SK-N-SH treated with all-trans-retinoic acid at 6 μM for 48 hours (cell line): Measurements from ENCODE around the gene KIF18B.
"Not testable (repeated sequence)": the region's sequence is repeated elsewhere in the genome, so short reads cannot be mapped to it uniquely, and the experiment has no call there.

Experiments used
- ATAC-seq: fragments of 200-7000 bp; cut with Tn5 transposase; 3 replicates; pipeline ENCODE4 v1.9.1; 2020; ENCODE audit warnings: mild to moderate bottlenecking, moderate library complexity
- CREB5 ChIP-seq: fragments of 250-450 bp; sonication (Bioruptor Pico); IDR thresholded peaks from 2 replicates; pipeline ENCODE4 v1.5.1; 2020; ENCODE audit warnings: low read depth, mild to moderate bottlenecking, moderate library complexity
- ESRRG ChIP-seq: fragments of 250-450 bp; sonication (Bioruptor Pico); IDR thresholded peaks from 2 replicates; pipeline ENCODE4 v1.6.1; 2021; ENCODE audit warnings: mild to moderate bottlenecking
- GLIS3 ChIP-seq: fragments of 250-450 bp; sonication (Bioruptor Pico); IDR thresholded peaks from 2 replicates; pipeline ENCODE4 v1.5.0; 2020; ENCODE audit warnings: mild to moderate bottlenecking, moderate library complexity
- ISL1 ChIP-seq: fragments of 250-450 bp; sonication (Bioruptor Pico); IDR thresholded peaks from 2 replicates; pipeline ENCODE4 v2.1.2; 2022; ENCODE audit warnings: mild to moderate bottlenecking, moderate library complexity
- PATZ1 ChIP-seq: fragments of 250-450 bp; sonication (Bioruptor Pico); IDR thresholded peaks from 2 replicates; pipeline ENCODE4 v1.8.0; 2020; ENCODE audit warnings: mild to moderate bottlenecking, moderate library complexity, borderline replicate concordance
- POU6F1 ChIP-seq: fragments of 250-450 bp; sonication (Bioruptor Pico); IDR thresholded peaks from 2 replicates; pipeline ENCODE4 v1.8.0; 2021; ENCODE audit warnings: low read depth, mild to moderate bottlenecking, moderate library complexity, borderline replicate concordance
- PPARA ChIP-seq: fragments of 250-450 bp; sonication (Bioruptor Pico); IDR thresholded peaks from 2 replicates; pipeline ENCODE4 v1.5.0; 2020; ENCODE audit warnings: mild to moderate bottlenecking, borderline replicate concordance
- RARB ChIP-seq: fragments of 250-450 bp; sonication (Bioruptor Pico); IDR thresholded peaks from 2 replicates; pipeline ENCODE4 v1.8.0; 2021; ENCODE audit warnings: mild to moderate bottlenecking, moderate library complexity
- TCF4 ChIP-seq: fragments of 250-450 bp; sonication (Bioruptor Pico); IDR thresholded peaks from 2 replicates; pipeline ENCODE4 v1.8.0; 2021; ENCODE audit warnings: mild to moderate bottlenecking, moderate library complexity, borderline replicate concordance
- TOX ChIP-seq: fragments of 250-450 bp; sonication (Bioruptor Pico); IDR thresholded peaks from 2 replicates; pipeline ENCODE4 v1.8.0; 2021; ENCODE audit warnings: mild to moderate bottlenecking, moderate library complexity, borderline replicate concordance
- TSHZ2 ChIP-seq: fragments of 250-450 bp; sonication (Bioruptor Pico); IDR thresholded peaks from 2 replicates; pipeline ENCODE4 v1.5.0; 2020; ENCODE audit warnings: mild to moderate bottlenecking, moderate library complexity
- ZFP3 ChIP-seq: fragments of 250-450 bp; sonication (Bioruptor Pico); IDR thresholded peaks from 2 replicates; pipeline ENCODE4 v1.5.0; 2020; ENCODE audit warnings: mild to moderate bottlenecking, moderate library complexity
- ZNF565 ChIP-seq: fragments of 450-650 bp; formaldehyde crosslinking; conservative IDR thresholded peaks from 2 replicates; pipeline ENCODE4 v1.5.0; 2020; ENCODE audit warnings: low read depth, mild to moderate bottlenecking, moderate library complexity
- ZNF70 ChIP-seq: fragments of 450-650 bp; formaldehyde crosslinking; IDR thresholded peaks from 2 replicates; pipeline ENCODE4 v1.5.0; 2020; ENCODE audit warnings: mild to moderate bottlenecking, moderate library complexity
- ZNF8 ChIP-seq: fragments of 450-650 bp; formaldehyde crosslinking; IDR thresholded peaks from 2 replicates; pipeline ENCODE4 v1.5.0; 2020; ENCODE audit warnings: mild to moderate bottlenecking, moderate library complexity

Gene KIF18B

GRCh38 chr17:44956998-44957981, 9.7 kb upstream of the KIF18B start:
- TF ChIP-seq ZNF70 (CRISPR knock-in tag) (peak; percentile 82; the same call in 1 of the 2 replicates), TCF4 (peak; percentile 92), TSHZ2 (CRISPR knock-in tag) (peak; percentile 71), TOX (CRISPR knock-in tag) (no peak)
- ATAC-seq, result no peak

DNA sequence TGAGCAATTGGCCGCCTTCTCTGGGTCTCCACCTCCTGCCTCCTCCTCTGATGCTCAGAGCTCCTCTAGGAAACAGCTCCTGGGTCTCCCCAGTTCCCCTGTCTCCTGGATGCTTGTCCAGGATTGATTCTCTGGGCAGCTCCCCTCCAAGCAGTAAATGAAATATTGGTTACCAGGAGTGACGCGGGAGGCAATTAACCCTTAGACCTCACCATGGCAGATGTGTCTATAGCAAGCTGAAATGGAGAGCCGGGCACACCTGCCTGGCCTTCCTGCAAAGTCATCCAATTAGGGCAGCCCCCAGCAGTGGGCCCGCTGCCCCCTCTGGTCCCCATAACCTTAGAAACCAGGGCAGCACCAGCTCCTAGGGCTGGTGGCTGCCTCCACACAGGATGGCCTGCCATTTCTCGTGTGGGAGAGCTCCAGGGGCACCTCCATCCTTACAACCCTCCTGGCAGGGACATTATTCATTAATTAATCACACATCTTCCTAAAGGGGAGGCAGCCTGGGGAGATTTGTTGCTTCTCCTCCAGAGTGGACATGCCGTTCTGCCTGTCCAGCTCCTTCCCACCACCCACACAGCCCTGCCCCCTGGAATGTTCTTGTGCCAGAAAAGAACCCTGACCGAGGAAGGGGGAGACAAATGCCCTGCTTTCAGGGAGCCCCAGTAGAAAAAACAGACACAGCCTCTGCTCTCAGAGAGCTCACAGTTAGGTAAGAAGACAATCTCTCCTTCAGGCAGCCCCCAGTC, 8.3 kb upstream of the KIF18B start:
- TF ChIP-seq TCF4, result no peak
- no peak for TF ChIP-seq GLIS3 (CRISPR knock-in tag)
- TF ChIP-seq TOX (CRISPR knock-in tag), result no peak
- no peak for TF ChIP-seq CREB5
- no peak for TF ChIP-seq PPARA (CRISPR knock-in tag)
- no peak for TF ChIP-seq RARB (CRISPR knock-in tag)
- no peak for ATAC-seq

DNA sequence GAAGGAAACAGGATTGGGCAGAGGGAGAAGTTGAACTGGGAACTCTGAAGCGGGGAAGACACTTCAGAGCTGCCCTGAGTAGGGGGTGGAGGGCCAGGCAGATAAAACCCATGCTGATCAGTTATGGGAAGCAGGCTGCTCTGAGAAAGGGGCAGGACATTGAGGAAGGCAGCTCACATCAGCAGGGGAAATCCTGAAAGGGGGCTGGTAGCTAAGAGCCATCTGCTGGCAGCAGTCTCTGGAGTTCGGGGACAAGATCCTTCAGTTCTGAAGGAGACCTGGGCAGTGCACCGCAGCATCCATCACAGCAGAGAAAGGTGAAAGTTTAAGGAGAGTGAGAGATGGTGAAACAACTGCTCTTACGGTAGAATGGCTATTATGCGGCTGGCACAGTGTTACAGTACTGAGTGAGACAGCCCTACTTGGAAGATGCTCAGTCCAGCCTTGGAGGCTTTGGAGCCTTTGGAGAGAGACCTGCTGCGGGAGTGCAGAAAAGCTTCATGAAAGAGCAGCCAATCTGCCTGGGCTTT, 5.4 kb upstream of the KIF18B start:
- no peak for ATAC-seq
- TF ChIP-seq POU6F1 (CRISPR knock-in tag) (no peak), ZNF8 (no peak), ZNF70 (CRISPR knock-in tag) (no peak), TCF4 (no peak)

- TF ChIP-seq ZNF70 (CRISPR knock-in tag) (no peak), PATZ1 (CRISPR knock-in tag) (no peak), PPARA (CRISPR knock-in tag) (no peak), ZNF8 (no peak), ISL1 (CRISPR knock-in tag) (no peak), ZNF565 (no peak), ESRRG (CRISPR knock-in tag) (no peak), TSHZ2 (CRISPR knock-in tag) (no peak), ZFP3 (CRISPR knock-in tag) (no peak), RARB (CRISPR knock-in tag) (no peak), TOX (CRISPR knock-in tag) (no peak)
- no peak for ATAC-seq
Observed at GRCh38 chr17:44948315-44948795, 782 bp upstream of the KIF18B start.

DNA sequence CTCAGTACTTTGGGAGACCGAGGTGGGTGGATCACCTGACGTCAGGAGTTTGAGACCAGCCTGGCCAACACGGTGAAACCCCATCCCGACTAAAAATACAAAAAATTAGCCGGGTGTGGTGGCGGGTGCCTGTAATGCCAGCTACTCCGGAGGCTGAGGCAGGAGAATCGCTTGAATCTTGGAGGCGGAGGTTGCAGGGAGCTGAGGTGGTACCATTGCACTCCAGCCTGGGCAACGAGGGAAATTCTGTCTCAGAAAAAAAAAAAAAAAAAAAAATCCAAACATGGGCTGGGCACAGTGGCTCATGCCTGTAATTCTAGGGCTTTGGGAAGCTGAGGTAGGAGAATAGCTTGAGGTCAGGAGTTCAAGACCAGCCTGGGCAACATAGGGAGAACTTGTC, 1.9 kb downstream of the KIF18B start:
- ATAC-seq, result not testable (repeated sequence)
